GM23338 (cell line): ENCODE data around the gene ONECUT1. TPM values are rescaled to one million over a fixed set of nuclear protein-coding genes. Genes with fewer than 3 reads are reported as not detected.
A peak's percentile ranks its signal among the peaks of the same experiment; 100 is the strongest.

Source experiments
- ATAC-seq: fragments of 200-7000 bp; cut with Tn5 transposase; 3 replicates; pipeline ENCODE4 v1.9.1; 2020
- DNase-seq: peaks from one replicate; pipeline ENCODE4 v3.0.0-alpha.2; 2015; ENCODE audit warnings: low spot score
- H2AFZ ChIP-seq: fragments of 200-600 bp; sonication (generic); 2 replicates; pipeline ENCODE4 v1.8.0; 2016; ENCODE audit warnings: antibody characterized with exemption, mild to moderate bottlenecking, moderate library complexity
- H3F3A ChIP-seq: fragments of 200-600 bp; sonication (generic); replicated peaks from 2 replicates; pipeline ENCODE4 v1.8.0; 2017; ENCODE audit warnings: antibody characterized with exemption, mixed run types, low read depth
- H3K27ac ChIP-seq: fragments of 200-600 bp; sonication (generic); 2 replicates; pipeline ENCODE4 v1.6.1; 2016; ENCODE audit warnings: low read depth
- H3K27me3 ChIP-seq: fragments of 200-600 bp; sonication (generic); 2 replicates; pipeline ENCODE4 v1.8.0; 2016; ENCODE audit warnings: mild to moderate bottlenecking, mixed run types, moderate library complexity; ENCODE audit not compliant: insufficient read depth
- H3K36me3 ChIP-seq: fragments of 200-600 bp; sonication (generic); 2 replicates; pipeline ENCODE4 v1.8.0; 2016; ENCODE audit warnings: mild to moderate bottlenecking; ENCODE audit not compliant: insufficient read depth
- H3K4me1 ChIP-seq: fragments of 200-600 bp; sonication (generic); 2 replicates; pipeline ENCODE4 v1.8.0; 2016; ENCODE audit warnings: mild to moderate bottlenecking, moderate library complexity; ENCODE audit not compliant: insufficient read depth
- H3K4me2 ChIP-seq: fragments of 200-600 bp; sonication (generic); 2 replicates; pipeline ENCODE4 v1.7.1; 2017; ENCODE audit warnings: mixed run types
- H3K4me3 ChIP-seq: fragments of 200-600 bp; sonication (generic); 2 replicates; pipeline ENCODE4 v1.6.1; 2016; ENCODE audit warnings: mixed run types
- H3K79me2 ChIP-seq: fragments of 200-600 bp; sonication (generic); replicated peaks from 2 replicates; pipeline ENCODE4 v1.8.0; 2017; ENCODE audit warnings: mild to moderate bottlenecking; ENCODE audit not compliant: insufficient read depth
- H3K9me2 ChIP-seq: fragments of 200-600 bp; sonication (generic); 2 replicates; pipeline ENCODE4 v1.8.0; 2017; ENCODE audit not compliant: insufficient read depth
- H4K20me1 ChIP-seq: fragments of 200-600 bp; sonication (generic); replicated peaks from 2 replicates; pipeline ENCODE4 v1.8.0; 2017; ENCODE audit warnings: mild to moderate bottlenecking; ENCODE audit not compliant: insufficient read depth
- H3K27ac Mint-ChIP-seq: 2 replicates; pipeline ENCODE4 v1.8.0; 2020; ENCODE audit warnings: inconsistent platforms, mild to moderate bottlenecking, moderate library complexity, mixed read lengths
- H3K27me3 Mint-ChIP-seq: 3 replicates; pipeline ENCODE4 v1.8.0; 2022; ENCODE audit warnings: low read depth, mild to moderate bottlenecking, moderate library complexity, mixed read lengths, inconsistent platforms; ENCODE audit not compliant: insufficient read depth, poor library complexity
- H3K36me3 Mint-ChIP-seq: 3 replicates; pipeline ENCODE4 v1.8.0; 2021; ENCODE audit warnings: low read depth, mild to moderate bottlenecking, inconsistent platforms, moderate library complexity, mixed read lengths
- H3K4me1 Mint-ChIP-seq: 3 replicates; pipeline ENCODE4 v1.8.0; 2020; ENCODE audit warnings: mild to moderate bottlenecking, inconsistent platforms, mixed read lengths
- H3K4me3 Mint-ChIP-seq: 3 replicates; pipeline ENCODE4 v1.8.0; 2021; ENCODE audit warnings: moderate library complexity, mild to moderate bottlenecking, inconsistent platforms, mixed read lengths
- H3K9me3 Mint-ChIP-seq: 3 replicates; pipeline ENCODE4 v1.8.0; 2020; ENCODE audit warnings: moderate library complexity, mild to moderate bottlenecking, inconsistent platforms, mixed read lengths
- CREB1 ChIP-seq: fragments of 250-450 bp; sonication (Bioruptor Pico); IDR thresholded peaks from 2 replicates; pipeline ENCODE4 v1.5.0; 2020; ENCODE audit warnings: low read depth, mild to moderate bottlenecking, moderate library complexity
- EZH2 ChIP-seq: fragments of 200-600 bp; sonication (generic); IDR thresholded peaks from one replicate; pipeline ENCODE4 v1.8.0; 2017; ENCODE audit warnings: antibody characterized with exemption, mild to moderate bottlenecking, low read depth; ENCODE audit not compliant: unreplicated experiment
- EZH2phosphoT487 ChIP-seq: fragments of 200-600 bp; sonication (generic); IDR thresholded peaks from one replicate; pipeline ENCODE4 v1.8.1; 2018; ENCODE audit warnings: antibody characterized with exemption; ENCODE audit not compliant: unreplicated experiment
- JUNB ChIP-seq: IDR thresholded peaks from one replicate; pipeline ENCODE4 v1.6.1; 2016; ENCODE audit warnings: antibody characterized with exemption; ENCODE audit not compliant: unreplicated experiment
- NANOG ChIP-seq: IDR thresholded peaks from 2 replicates; pipeline ENCODE4 v1.6.1; 2016; ENCODE audit warnings: antibody characterized with exemption, borderline replicate concordance
- POLR2AphosphoS5 ChIP-seq: IDR thresholded peaks from 2 replicates; pipeline ENCODE4 v1.6.1; 2016; ENCODE audit warnings: antibody characterized with exemption, low read depth
- STAT1 ChIP-seq: IDR thresholded peaks from one replicate; pipeline ENCODE4 v1.6.1; 2016; ENCODE audit warnings: antibody characterized with exemption; ENCODE audit not compliant: unreplicated experiment
- ZNF114 ChIP-seq: fragments of 250-450 bp; sonication (Bioruptor Pico); IDR thresholded peaks from 2 replicates; pipeline ENCODE4 v1.5.0; 2020; ENCODE audit warnings: mild to moderate bottlenecking, moderate library complexity
- ZNF331 ChIP-seq: fragments of 250-450 bp; sonication (Bioruptor Pico); IDR thresholded peaks from 2 replicates; pipeline ENCODE4 v1.5.0; 2020; ENCODE audit warnings: low read depth, mild to moderate bottlenecking, moderate library complexity
- polyA plus RNA-seq: library from polyadenylated mRNA; unstranded; fragments of >200 nt; fragmentation: Nextera tagmentation; extraction: Ambion mirVana; gene quantifications from 2 replicates; pipeline ENCODE4 v1.2.1, GENCODE V29; 2016
- total RNA-seq: library from RNA; depleted of rRNA; stranded (reverse); fragments of >200 nt; shearing (Covaris generic); gene quantifications from 2 replicates; pipeline ENCODE4 v1.2.3, GENCODE V29; 2014
- TF ChIP-seq, protein P1 (sequence below), 2 experiments: fragments of 200-600 bp in 1 of 2; sonication (generic) in 1 of 2; conservative IDR thresholded peaks; 2 replicates each; pipeline versions ENCODE4 v1.5.1 to v1.6.1; 2016 to 2017; ENCODE audit warnings: antibody characterized with exemption in 2 of 2, low read depth in 2 of 2, mild to moderate bottlenecking in 2 of 2, moderate library complexity in 1 of 2
- TF ChIP-seq, protein P2 (sequence below): IDR thresholded peaks from one replicate; pipeline ENCODE4 v1.6.1; 2018; ENCODE audit warnings: antibody characterized with exemption; ENCODE audit not compliant: unreplicated experiment
- TF ChIP-seq, protein P3 (sequence below): IDR thresholded peaks from 2 replicates; pipeline ENCODE4 v1.6.1; 2016; ENCODE audit warnings: antibody characterized with exemption

Gene ONECUT1
- total and polyA plus RNA-seq, 2 experiments from 2014 or later: 4.3 to 9.4 TPM

DNA sequence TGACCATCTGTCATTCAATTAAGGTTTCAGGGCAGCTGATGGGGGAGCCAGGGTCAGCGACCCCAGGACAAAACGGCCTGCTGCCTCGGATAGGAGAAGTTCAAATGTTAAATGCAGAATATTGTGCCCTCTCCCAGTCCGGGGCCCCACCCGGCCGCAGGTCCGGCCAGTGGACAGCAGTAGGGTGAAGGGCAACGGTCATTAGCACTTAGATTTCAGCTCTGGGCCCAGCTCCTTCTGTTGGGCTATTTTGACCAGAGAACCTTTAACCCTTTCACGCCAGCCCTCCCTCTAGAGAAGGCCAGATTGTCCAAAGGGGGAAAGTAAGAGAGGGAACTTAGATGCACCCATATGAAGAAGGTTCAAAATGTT, 16.1 kb upstream of the ONECUT1 start (continued):
- TF ChIP-seq, protein P1, sequence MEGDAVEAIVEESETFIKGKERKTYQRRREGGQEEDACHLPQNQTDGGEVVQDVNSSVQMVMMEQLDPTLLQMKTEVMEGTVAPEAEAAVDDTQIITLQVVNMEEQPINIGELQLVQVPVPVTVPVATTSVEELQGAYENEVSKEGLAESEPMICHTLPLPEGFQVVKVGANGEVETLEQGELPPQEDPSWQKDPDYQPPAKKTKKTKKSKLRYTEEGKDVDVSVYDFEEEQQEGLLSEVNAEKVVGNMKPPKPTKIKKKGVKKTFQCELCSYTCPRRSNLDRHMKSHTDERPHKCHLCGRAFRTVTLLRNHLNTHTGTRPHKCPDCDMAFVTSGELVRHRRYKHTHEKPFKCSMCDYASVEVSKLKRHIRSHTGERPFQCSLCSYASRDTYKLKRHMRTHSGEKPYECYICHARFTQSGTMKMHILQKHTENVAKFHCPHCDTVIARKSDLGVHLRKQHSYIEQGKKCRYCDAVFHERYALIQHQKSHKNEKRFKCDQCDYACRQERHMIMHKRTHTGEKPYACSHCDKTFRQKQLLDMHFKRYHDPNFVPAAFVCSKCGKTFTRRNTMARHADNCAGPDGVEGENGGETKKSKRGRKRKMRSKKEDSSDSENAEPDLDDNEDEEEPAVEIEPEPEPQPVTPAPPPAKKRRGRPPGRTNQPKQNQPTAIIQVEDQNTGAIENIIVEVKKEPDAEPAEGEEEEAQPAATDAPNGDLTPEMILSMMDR (conservative IDR thresholded peaks at IDR 0.05; ENCODE audit: low read depth in 2 of 2): no peak
- no peak for TF ChIP-seq EZH2phosphoT487
- no peak for TF ChIP-seq NANOG
- no peak for TF ChIP-seq CREB1 (CRISPR knock-in tag)

DNA sequence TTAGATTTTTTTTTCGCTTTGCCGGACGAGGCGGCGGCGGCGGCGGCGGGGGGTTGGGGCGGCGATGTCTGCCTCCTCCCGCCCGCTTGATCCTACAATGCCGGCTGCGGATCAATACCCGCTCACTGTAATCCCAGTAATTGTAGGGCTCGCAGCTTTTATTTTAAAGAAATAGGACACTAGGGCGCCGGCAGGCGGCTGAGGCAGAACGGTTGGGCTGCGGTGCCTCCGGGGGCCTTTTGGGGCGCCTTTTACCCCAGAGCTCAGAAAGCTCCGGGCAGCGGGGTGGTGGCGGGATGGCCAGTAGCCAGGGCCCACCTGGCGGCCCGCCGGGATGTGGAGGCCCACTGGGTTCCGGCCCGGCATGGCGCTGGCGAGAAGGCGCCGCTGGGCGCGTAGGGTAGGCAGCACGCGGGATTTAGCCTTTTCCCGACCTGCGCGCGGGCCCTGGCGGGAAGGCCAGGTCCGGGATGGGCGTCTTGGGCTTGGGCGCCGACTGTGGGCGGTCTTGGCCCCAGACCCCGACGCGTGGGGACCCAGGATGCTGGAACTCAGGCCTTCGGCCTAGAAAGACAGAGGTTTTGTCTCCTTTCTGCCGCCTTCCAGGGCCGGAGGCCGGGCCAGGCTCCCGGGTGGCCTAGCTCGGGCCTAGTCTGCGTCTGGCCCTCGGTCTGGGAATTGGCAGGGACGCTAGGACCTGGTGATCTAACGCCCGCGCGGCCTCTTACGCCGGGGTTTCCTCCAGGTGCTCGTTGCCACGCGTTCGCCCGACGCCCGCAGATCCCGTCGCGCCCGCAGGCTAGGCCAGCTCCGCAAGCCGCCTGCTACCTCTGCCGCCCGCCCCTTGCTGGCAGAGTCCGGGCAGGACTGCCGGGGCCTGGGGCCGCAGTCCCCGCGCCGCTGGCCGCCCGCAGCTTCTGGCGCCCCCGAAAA, 15.5 kb upstream of the ONECUT1 start:
- H3K27ac Mint-ChIP-seq: no peak overlapping the region
- H3K27me3 Mint-ChIP-seq: peaks cover 40% of the 10 kb centered on the region
- H3K4me3 Mint-ChIP-seq: peak overlapping the region; percentile 76
- Histone ChIP-seq H3K79me2 (peaks cover 15% of the 10 kb centered on the region), H3K4me1 (peaks cover 44% of the 10 kb centered on the region), H3K9me2 (no peaks in the 10 kb centered on the region), H3K4me2 (peak overlapping the region; percentile 88), H3F3A (peaks cover 19% of the 10 kb centered on the region), H3K27ac (peak overlapping the region; percentile 92), H2AFZ (peak overlapping the region; percentile 97), H4K20me1 (peaks cover 8% of the 10 kb centered on the region; the same call in 1 of the 2 replicates), H3K27me3 (peaks cover 80% of the 10 kb centered on the region), H3K4me3 (peak overlapping the region; percentile 66), H3K36me3 (no peaks in the 10 kb centered on the region)
- peak; percentile 88 for DNase-seq
- peaks cover 49% of the 10 kb centered on the region for H3K4me1 Mint-ChIP-seq
- peaks cover 29% of the 10 kb centered on the region for H3K36me3 Mint-ChIP-seq
- ATAC-seq: peak; percentile 53
- H3K9me3 Mint-ChIP-seq: peaks cover 13% of the 10 kb centered on the region; the same call in 1 of the 3 replicates
- no peak for TF ChIP-seq NANOG
- TF ChIP-seq, protein P2, sequence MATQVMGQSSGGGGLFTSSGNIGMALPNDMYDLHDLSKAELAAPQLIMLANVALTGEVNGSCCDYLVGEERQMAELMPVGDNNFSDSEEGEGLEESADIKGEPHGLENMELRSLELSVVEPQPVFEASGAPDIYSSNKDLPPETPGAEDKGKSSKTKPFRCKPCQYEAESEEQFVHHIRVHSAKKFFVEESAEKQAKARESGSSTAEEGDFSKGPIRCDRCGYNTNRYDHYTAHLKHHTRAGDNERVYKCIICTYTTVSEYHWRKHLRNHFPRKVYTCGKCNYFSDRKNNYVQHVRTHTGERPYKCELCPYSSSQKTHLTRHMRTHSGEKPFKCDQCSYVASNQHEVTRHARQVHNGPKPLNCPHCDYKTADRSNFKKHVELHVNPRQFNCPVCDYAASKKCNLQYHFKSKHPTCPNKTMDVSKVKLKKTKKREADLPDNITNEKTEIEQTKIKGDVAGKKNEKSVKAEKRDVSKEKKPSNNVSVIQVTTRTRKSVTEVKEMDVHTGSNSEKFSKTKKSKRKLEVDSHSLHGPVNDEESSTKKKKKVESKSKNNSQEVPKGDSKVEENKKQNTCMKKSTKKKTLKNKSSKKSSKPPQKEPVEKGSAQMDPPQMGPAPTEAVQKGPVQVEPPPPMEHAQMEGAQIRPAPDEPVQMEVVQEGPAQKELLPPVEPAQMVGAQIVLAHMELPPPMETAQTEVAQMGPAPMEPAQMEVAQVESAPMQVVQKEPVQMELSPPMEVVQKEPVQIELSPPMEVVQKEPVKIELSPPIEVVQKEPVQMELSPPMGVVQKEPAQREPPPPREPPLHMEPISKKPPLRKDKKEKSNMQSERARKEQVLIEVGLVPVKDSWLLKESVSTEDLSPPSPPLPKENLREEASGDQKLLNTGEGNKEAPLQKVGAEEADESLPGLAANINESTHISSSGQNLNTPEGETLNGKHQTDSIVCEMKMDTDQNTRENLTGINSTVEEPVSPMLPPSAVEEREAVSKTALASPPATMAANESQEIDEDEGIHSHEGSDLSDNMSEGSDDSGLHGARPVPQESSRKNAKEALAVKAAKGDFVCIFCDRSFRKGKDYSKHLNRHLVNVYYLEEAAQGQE: no peak
- no peak for TF ChIP-seq EZH2phosphoT487
- no peak for TF ChIP-seq STAT1
- no peak for TF ChIP-seq ZNF114
- TF ChIP-seq ZNF331: no peak
- no peak for TF ChIP-seq CREB1 (CRISPR knock-in tag)
- no peak for TF ChIP-seq JUNB
- TF ChIP-seq, protein P3, sequence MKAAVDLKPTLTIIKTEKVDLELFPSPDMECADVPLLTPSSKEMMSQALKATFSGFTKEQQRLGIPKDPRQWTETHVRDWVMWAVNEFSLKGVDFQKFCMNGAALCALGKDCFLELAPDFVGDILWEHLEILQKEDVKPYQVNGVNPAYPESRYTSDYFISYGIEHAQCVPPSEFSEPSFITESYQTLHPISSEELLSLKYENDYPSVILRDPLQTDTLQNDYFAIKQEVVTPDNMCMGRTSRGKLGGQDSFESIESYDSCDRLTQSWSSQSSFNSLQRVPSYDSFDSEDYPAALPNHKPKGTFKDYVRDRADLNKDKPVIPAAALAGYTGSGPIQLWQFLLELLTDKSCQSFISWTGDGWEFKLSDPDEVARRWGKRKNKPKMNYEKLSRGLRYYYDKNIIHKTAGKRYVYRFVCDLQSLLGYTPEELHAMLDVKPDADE: 0 out of 2 replicates have a peak, but pooled peaks have one; percentile 2
- no peak for TF ChIP-seq POLR2AphosphoS5
- TF ChIP-seq EZH2: peak; percentile 51
